ENCODE data around the gene ZNF710. TPM values are rescaled to one million over a fixed set of nuclear protein-coding genes. Genes with fewer than 3 reads are reported as not detected.

The ZNF710 gene
- total and polyA plus RNA-seq, 2 experiments from 2014 or later: 15.9 to 18.2 TPM

GRCh38 chr15:90101969-90102890, 101.1 kb downstream of the ZNF710 start, which contains the start of gene IDH2:
Gene IDH2 (minus strand): TSS chr15:90102468. CDS start chr15:90102390, 78 bp downstream.
- peak; percentile 86 for ATAC-seq
- Histone ChIP-seq H3K9me2 (ENCODE audit: insufficient read depth) (no peaks in the 10 kb centered on the region), H3K4me1 (ENCODE audit: insufficient read depth) (peaks cover 11% of the 10 kb centered on the region)

GRCh38 chr15:90103701-90104329, 102.7 kb downstream of the ZNF710 start:
- Histone ChIP-seq H4K20me1 (replicated peaks; ENCODE audit: insufficient read depth) (peaks cover 4% of the 10 kb centered on the region; the same call in 1 of the 2 replicates), H3K4me2 (no peak overlapping the region), H3K27ac (ENCODE audit: low read depth) (no peak overlapping the region), H3K27me3 (ENCODE audit: insufficient read depth) (peaks cover 38% of the 10 kb centered on the region), H3K4me1 (ENCODE audit: insufficient read depth) (peaks cover 11% of the 10 kb centered on the region), H3K79me2 (replicated peaks; ENCODE audit: insufficient read depth) (peaks cover 5% of the 10 kb centered on the region; the same call in 1 of the 2 replicates), H3F3A (replicated peaks; ENCODE audit: low read depth) (peaks cover 17% of the 10 kb centered on the region), H3K9me2 (ENCODE audit: insufficient read depth) (no peaks in the 10 kb centered on the region), H2AFZ (no peak overlapping the region), H3K4me3 (no peak overlapping the region), H3K36me3 (ENCODE audit: insufficient read depth) (no peaks in the 10 kb centered on the region)
- no peaks in the 10 kb centered on the region for H3K9me3 Mint-ChIP-seq
- no peak overlapping the region for H3K27ac Mint-ChIP-seq
- no peak for ATAC-seq
- peaks cover 28% of the 10 kb centered on the region for H3K27me3 Mint-ChIP-seq (ENCODE audit: insufficient read depth, low read depth, poor library complexity)
- H3K36me3 Mint-ChIP-seq (ENCODE audit: low read depth): no peaks in the 10 kb centered on the region
- peak overlapping the region; percentile 70; the same call in 1 of the 3 replicates for H3K4me3 Mint-ChIP-seq
- peaks cover 27% of the 10 kb centered on the region for H3K4me1 Mint-ChIP-seq
- DNase-seq (ENCODE audit: low spot score): no peak
- TF ChIP-seq NANOG (IDR thresholded peaks at IDR 0.05; ENCODE audit: borderline replicate concordance) (no peak), POLR2AphosphoS5 (IDR thresholded peaks at IDR 0.05; ENCODE audit: low read depth) (no peak), ZNF331 (CRISPR knock-in tag; IDR thresholded peaks at IDR 0.05; ENCODE audit: low read depth) (no peak), JUNB (IDR thresholded peaks at IDR 0.05; ENCODE audit: unreplicated experiment) (no peak), CTCF (conservative IDR thresholded peaks at IDR 0.05; ENCODE audit: low read depth in 2 of 2) (no peak), ZNF114 (CRISPR knock-in tag; IDR thresholded peaks at IDR 0.05) (no peak), ETS1 (IDR thresholded peaks at IDR 0.05) (no peak), CREB1 (CRISPR knock-in tag; IDR thresholded peaks at IDR 0.05; ENCODE audit: low read depth) (no peak), EZH2phosphoT487 (IDR thresholded peaks at IDR 0.05; ENCODE audit: unreplicated experiment) (no peak), STAT1 (IDR thresholded peaks at IDR 0.05; ENCODE audit: unreplicated experiment) (no peak)

More at GRCh38 chr15:90101969-90102890, 101.1 kb downstream of the ZNF710 start, which contains the start of gene IDH2:
- TF ChIP-seq REST (IDR thresholded peaks at IDR 0.05; ENCODE audit: unreplicated experiment) (no peak), POLR2AphosphoS5 (IDR thresholded peaks at IDR 0.05; ENCODE audit: low read depth) (peak; percentile 87)
- Histone ChIP-seq H3K79me2 (replicated peaks; ENCODE audit: insufficient read depth) (peaks cover 5% of the 10 kb centered on the region; the same call in 1 of the 2 replicates), H3K4me3 (peak within 1 kb of the TSS; percentile 83), H3K27ac (ENCODE audit: low read depth) (no peak within 1 kb of the TSS), H3K4me2 (peak within 1 kb of the TSS; percentile 94), H3K27me3 (ENCODE audit: insufficient read depth) (peaks cover 38% of the 10 kb centered on the region), H4K20me1 (replicated peaks; ENCODE audit: insufficient read depth) (peaks cover 13% of the 10 kb centered on the region), H2AFZ (peak within 1 kb of the TSS; percentile 96), H3F3A (replicated peaks; ENCODE audit: low read depth) (peaks cover 17% of the 10 kb centered on the region), H3K36me3 (ENCODE audit: insufficient read depth) (no peaks in the 10 kb centered on the region)
- H3K27me3 Mint-ChIP-seq (ENCODE audit: insufficient read depth, low read depth, poor library complexity): peaks cover 28% of the 10 kb centered on the region
- H3K9me3 Mint-ChIP-seq: no peaks in the 10 kb centered on the region; the same call in 2 of the 3 replicates
- no peaks in the 10 kb centered on the region for H3K36me3 Mint-ChIP-seq (ENCODE audit: low read depth)
- H3K27ac Mint-ChIP-seq: no peak within 1 kb of the TSS
- H3K4me3 Mint-ChIP-seq: peak within 1 kb of the TSS; percentile 78
- DNase-seq (ENCODE audit: low spot score): peak; percentile 93
- peaks cover 36% of the 10 kb centered on the region for H3K4me1 Mint-ChIP-seq
